Measurements from ENCODE around the gene GSTCD.

GSTCD gene

DNA sequence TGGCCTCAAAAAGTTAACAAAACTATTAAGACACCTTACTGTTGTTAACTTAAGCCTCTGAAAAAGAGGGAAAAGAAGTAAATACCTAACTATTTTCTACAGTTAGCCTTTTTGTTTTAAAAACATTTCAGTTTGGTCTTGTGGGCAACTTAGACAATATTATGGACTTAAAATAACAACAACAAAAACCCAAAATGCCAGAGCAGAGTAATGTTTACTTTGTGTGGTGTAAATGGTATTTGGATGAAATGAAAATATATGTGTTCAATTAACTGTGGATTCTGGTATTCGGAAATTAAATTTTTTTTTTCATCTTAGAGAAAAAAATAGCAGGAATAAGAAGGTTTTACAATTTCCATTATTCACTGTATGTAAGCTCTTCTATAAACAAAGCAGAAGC is 107.1 kb downstream of the GSTCD start:
- POLR2A ChIA-PET, result no interaction called here
- CTCF ChIA-PET, result interaction anchor here (1.2 to 2.1 kb wide), 2 partner anchors 10 to 21 kb away, joined by 4 read pairs; no protein-coding TSS in a partner anchor
- DNase-seq (ENCODE audit: extremely low spot score), result no peak
- TF ChIP-seq, protein P1, sequence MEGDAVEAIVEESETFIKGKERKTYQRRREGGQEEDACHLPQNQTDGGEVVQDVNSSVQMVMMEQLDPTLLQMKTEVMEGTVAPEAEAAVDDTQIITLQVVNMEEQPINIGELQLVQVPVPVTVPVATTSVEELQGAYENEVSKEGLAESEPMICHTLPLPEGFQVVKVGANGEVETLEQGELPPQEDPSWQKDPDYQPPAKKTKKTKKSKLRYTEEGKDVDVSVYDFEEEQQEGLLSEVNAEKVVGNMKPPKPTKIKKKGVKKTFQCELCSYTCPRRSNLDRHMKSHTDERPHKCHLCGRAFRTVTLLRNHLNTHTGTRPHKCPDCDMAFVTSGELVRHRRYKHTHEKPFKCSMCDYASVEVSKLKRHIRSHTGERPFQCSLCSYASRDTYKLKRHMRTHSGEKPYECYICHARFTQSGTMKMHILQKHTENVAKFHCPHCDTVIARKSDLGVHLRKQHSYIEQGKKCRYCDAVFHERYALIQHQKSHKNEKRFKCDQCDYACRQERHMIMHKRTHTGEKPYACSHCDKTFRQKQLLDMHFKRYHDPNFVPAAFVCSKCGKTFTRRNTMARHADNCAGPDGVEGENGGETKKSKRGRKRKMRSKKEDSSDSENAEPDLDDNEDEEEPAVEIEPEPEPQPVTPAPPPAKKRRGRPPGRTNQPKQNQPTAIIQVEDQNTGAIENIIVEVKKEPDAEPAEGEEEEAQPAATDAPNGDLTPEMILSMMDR (IDR thresholded peaks at IDR 0.05; ENCODE audit: control extremely low read depth, extremely low read depth, low read depth, missing control alignments), result no peak

DNA sequence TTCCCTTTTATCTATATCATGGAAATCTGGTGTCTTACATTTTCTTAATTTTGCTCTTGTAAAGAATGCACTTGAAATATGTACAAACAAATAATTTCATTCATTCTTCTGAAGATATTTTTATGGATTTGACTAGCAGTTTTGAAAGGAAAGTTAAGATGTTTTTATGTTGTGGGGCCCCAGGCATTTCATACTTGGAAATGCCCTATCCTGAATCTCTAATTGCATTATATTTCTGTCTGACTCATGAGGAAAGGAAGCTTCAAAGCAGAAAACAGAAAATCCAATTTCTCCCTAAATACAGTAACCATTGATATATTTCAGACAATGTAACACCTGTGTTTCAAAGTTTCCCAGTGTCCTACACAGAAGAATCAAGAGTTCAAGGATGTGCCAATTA is 113.5 kb downstream of the GSTCD start:
- TF ChIP-seq, protein P1 (IDR thresholded peaks at IDR 0.05; ENCODE audit: control extremely low read depth, extremely low read depth, low read depth, missing control alignments), result no peak
- POLR2A ChIA-PET, result no interaction called here
- CTCF ChIA-PET, result no interaction called here
- DNase-seq (ENCODE audit: extremely low spot score), result no peak

DNA sequence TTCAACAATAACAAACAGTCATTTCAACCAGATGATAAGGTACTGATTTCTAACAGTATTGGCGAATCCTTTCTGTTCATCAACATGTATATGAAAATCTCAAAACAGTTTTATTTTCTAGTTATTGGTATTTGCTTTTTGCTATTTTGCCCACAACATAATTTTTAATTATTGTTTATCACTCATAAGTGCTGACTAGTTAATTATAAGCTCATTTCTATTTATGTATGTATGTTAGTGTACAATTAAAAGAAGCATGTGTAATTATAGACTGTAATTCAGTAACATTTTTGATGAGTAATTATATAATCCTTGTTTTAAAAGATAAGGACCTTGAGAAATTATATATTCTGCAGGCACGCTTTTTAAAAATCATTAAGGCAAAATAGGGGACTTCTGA is 119.5 kb downstream of the GSTCD start:
- POLR2A ChIA-PET, result no interaction called here

DNA sequence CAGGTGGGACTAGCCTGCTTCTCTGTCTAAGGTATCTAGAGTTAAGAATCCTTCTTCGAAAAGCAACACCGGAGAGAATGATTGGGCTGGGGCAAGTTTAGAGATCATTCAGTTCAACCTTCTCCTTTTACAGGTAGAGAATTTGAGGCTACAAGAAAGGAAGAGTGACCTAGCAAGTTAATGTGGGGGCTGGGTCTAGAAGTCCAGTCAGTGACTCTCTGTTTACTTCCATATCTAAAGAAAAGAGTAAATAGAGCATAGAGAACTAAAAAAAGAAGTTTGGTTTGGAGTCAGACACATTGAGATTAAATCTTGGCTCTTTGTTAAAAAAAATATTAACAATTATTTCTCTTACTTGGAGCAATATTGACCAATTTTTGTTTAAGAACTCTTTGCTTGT is 122.6 kb downstream of the GSTCD start:
- TF ChIP-seq, protein P1 (IDR thresholded peaks at IDR 0.05; ENCODE audit: control extremely low read depth, extremely low read depth, low read depth, missing control alignments), result no peak
- POLR2A ChIA-PET, result no interaction called here
- DNase-seq (ENCODE audit: extremely low spot score), result no peak
- CTCF ChIA-PET, result interaction anchor here (0.9 to 2.0 kb wide), 2 partner anchors 11 to 13 kb away, joined by 3 to 6 read pairs; no protein-coding TSS in a partner anchor

More for the DNA sequence above, 119.5 kb downstream of the GSTCD start:
- DNase-seq (ENCODE audit: extremely low spot score), result no peak
- CTCF ChIA-PET, result no interaction called here
- TF ChIP-seq, protein P1 (IDR thresholded peaks at IDR 0.05; ENCODE audit: control extremely low read depth, extremely low read depth, low read depth, missing control alignments), result no peak

GRCh38 chr4:105835177-105835576 is 126.6 kb downstream of the GSTCD start:
- POLR2A ChIA-PET, result no interaction called here
- DNase-seq (ENCODE audit: extremely low spot score), result no peak
- TF ChIP-seq, protein P1 (IDR thresholded peaks at IDR 0.05; ENCODE audit: control extremely low read depth, extremely low read depth, low read depth, missing control alignments), result no peak
- CTCF ChIA-PET, result interaction anchor here (1.5 kb wide), 1 partner anchor 15 kb away, joined by 4 read pairs; no protein-coding TSS in a partner anchor

- DNase-seq (ENCODE audit: extremely low spot score), result no peak
- POLR2A ChIA-PET, result no interaction called here
- CTCF ChIA-PET, result no interaction called here
- TF ChIP-seq, protein P1 (IDR thresholded peaks at IDR 0.05; ENCODE audit: control extremely low read depth, extremely low read depth, low read depth, missing control alignments), result no peak
Measured at GRCh38 chr4:105836537-105836936, 128.0 kb downstream of the GSTCD start.

DNA sequence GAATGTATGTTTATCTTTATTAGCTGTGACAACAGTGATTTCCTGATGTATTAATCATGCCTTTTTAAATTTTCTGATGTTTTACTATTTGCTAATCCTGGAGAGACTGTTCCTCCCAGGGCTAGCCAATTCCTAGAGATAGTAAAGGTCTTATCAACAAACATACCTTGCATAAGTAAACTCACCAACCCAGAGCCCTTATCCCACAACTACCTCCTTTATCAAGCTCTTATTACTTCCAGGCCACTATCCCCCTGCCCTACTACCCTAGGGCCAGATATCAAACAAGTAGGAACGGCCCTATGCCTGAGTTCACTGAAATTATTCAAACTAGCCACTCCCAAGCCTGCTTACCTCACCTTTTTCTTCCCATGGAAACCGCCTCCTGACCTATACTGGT is 128.5 kb downstream of the GSTCD start:
- TF ChIP-seq, protein P1 (IDR thresholded peaks at IDR 0.05; ENCODE audit: control extremely low read depth, extremely low read depth, low read depth, missing control alignments), result no peak
- ChIA-PET POLR2A (no interaction called here), CTCF (no interaction called here)
- DNase-seq (ENCODE audit: extremely low spot score), result no peak
